Loucy (cell line): Measurements from ENCODE around the gene RNF135.
A peak's percentile ranks its signal among the peaks of the same experiment; 100 is the strongest.

ENCODE experiments used
- H2AFZ ChIP-seq: fragments of 200-600 bp; sonication (generic); 2 replicates; pipeline ENCODE4 v1.6.0; 2016; ENCODE audit warnings: antibody characterized with exemption, mild to moderate bottlenecking, low read length, moderate library complexity
- H3F3A ChIP-seq: fragments of 200-600 bp; 2 replicates; pipeline ENCODE4 v1.6.0; 2016; ENCODE audit warnings: antibody characterized with exemption, low read depth, mild to moderate bottlenecking
- H3K27me3 ChIP-seq: fragments of 200-600 bp; sonication (generic); 2 replicates; pipeline ENCODE4 v1.6.1; 2014; ENCODE audit warnings: low read length, mild to moderate bottlenecking; ENCODE audit not compliant: insufficient read depth, poor library complexity, severe bottlenecking
- H3K36me3 ChIP-seq: fragments of 200-600 bp; sonication (generic); 2 replicates; pipeline ENCODE4 v1.6.1; 2016; ENCODE audit warnings: low read length; ENCODE audit not compliant: insufficient read depth
- H3K4me1 ChIP-seq: fragments of 200-600 bp; sonication (generic); 2 replicates; pipeline ENCODE4 v1.5.1; 2014; ENCODE audit warnings: low read length, mild to moderate bottlenecking; ENCODE audit not compliant: insufficient read depth, poor library complexity, severe bottlenecking
- H3K4me2 ChIP-seq: fragments of 200-600 bp; sonication (generic); 2 replicates; pipeline ENCODE4 v1.6.0; 2014; ENCODE audit warnings: antibody characterized with exemption, low read length, low read depth, mild to moderate bottlenecking; ENCODE audit not compliant: poor library complexity, severe bottlenecking
- H3K4me3 ChIP-seq: fragments of 200-600 bp; sonication (generic); 2 replicates; pipeline ENCODE4 v1.5.1; 2014; ENCODE audit warnings: low read length, mild to moderate bottlenecking, mixed read lengths; ENCODE audit not compliant: poor library complexity, severe bottlenecking
- H3K79me2 ChIP-seq: fragments of 200-600 bp; sonication (generic); 2 replicates; pipeline ENCODE4 v1.6.1; 2014; ENCODE audit warnings: low read length; ENCODE audit not compliant: insufficient read depth
- H3K9ac ChIP-seq: fragments of 200-600 bp; sonication (generic); 2 replicates; pipeline ENCODE4 v1.6.0; 2014; ENCODE audit warnings: mild to moderate bottlenecking, low read depth, low read length, moderate library complexity; ENCODE audit not compliant: poor library complexity, severe bottlenecking
- H3K9me2 ChIP-seq: fragments of 200-600 bp; sonication (generic); replicated peaks from 2 replicates; pipeline ENCODE4 v1.6.1; 2016; ENCODE audit warnings: low read depth, low read length, mixed read lengths
- H3K9me3 ChIP-seq: fragments of 200-600 bp; sonication (generic); 2 replicates; pipeline ENCODE4 v1.6.1; 2014; ENCODE audit warnings: mild to moderate bottlenecking, antibody characterized with exemption, low read length, low read depth; ENCODE audit not compliant: insufficient read depth
- H4K20me1 ChIP-seq: fragments of 200-600 bp; sonication (generic); 2 replicates; pipeline ENCODE4 v1.6.0; 2014; ENCODE audit warnings: antibody characterized with exemption, low read length, mild to moderate bottlenecking; ENCODE audit not compliant: insufficient read depth, poor library complexity, severe bottlenecking
- CTCF ChIP-seq: fragments of 200-600 bp; sonication (generic); conservative IDR thresholded peaks from 2 replicates; pipeline ENCODE4 v1.5.1; 2014; ENCODE audit warnings: mild to moderate bottlenecking, antibody characterized with exemption, low read length
- EZH2phosphoT487 ChIP-seq: fragments of 200-600 bp; IDR thresholded peaks from 2 replicates; pipeline ENCODE4 v1.6.1; 2018; ENCODE audit warnings: antibody characterized with exemption, mild to moderate bottlenecking, moderate library complexity, borderline replicate concordance

The RNF135 gene, protein sequence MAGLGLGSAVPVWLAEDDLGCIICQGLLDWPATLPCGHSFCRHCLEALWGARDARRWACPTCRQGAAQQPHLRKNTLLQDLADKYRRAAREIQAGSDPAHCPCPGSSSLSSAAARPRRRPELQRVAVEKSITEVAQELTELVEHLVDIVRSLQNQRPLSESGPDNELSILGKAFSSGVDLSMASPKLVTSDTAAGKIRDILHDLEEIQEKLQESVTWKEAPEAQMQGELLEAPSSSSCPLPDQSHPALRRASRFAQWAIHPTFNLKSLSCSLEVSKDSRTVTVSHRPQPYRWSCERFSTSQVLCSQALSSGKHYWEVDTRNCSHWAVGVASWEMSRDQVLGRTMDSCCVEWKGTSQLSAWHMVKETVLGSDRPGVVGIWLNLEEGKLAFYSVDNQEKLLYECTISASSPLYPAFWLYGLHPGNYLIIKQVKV

GRCh38 chr17:30970831-30971567 is at the start of gene RNF135:
TSS of gene RNF135 (plus strand) at chr17:30971039. CDS start at chr17:30971074, 35 bp downstream.
- Histone ChIP-seq H3K4me3 (peak within 1 kb of the TSS; percentile 85), H3K4me2 (peak within 1 kb of the TSS; percentile 92), H4K20me1 (no peaks in the 10 kb centered on the region), H3K27me3 (no peaks in the 10 kb centered on the region), H3K4me1 (peaks cover 17% of the 10 kb centered on the region), H2AFZ (peak within 1 kb of the TSS; percentile 99), H3K36me3 (no peaks in the 10 kb centered on the region), H3K9me2 (no peaks in the 10 kb centered on the region), H3K9me3 (no peaks in the 10 kb centered on the region), H3K79me2 (peaks cover 23% of the 10 kb centered on the region), H3K9ac (peak within 1 kb of the TSS; percentile 87), H3F3A (no peaks in the 10 kb centered on the region)
- TF ChIP-seq CTCF, result peak; percentile 22; the same call in 1 of the 2 replicates
- TF ChIP-seq EZH2phosphoT487, result no peak

GRCh38 chr17:30921544-30922196 is 49.2 kb upstream of the RNF135 start, which contains the start of gene ADAP2:
TSS of gene ADAP2 (plus strand) at chr17:30921945. CDS start at chr17:30922015, 70 bp downstream.
- Histone ChIP-seq H3K9me2 (no peaks in the 10 kb centered on the region), H3K4me3 (no peak within 1 kb of the TSS), H3K79me2 (no peaks in the 10 kb centered on the region), H3K9me3 (no peaks in the 10 kb centered on the region), H3K4me2 (no peak within 1 kb of the TSS), H3K4me1 (no peaks in the 10 kb centered on the region), H2AFZ (no peak within 1 kb of the TSS), H3K36me3 (no peaks in the 10 kb centered on the region), H3K9ac (no peak within 1 kb of the TSS), H3F3A (no peaks in the 10 kb centered on the region), H4K20me1 (no peaks in the 10 kb centered on the region), H3K27me3 (no peaks in the 10 kb centered on the region)
- no peak for TF ChIP-seq EZH2phosphoT487
- TF ChIP-seq CTCF, result no peak

GRCh38 chr17:30922235-30923030 is 48.4 kb upstream of the RNF135 start:
- no peak overlapping the region for H3K9ac ChIP-seq
- H2AFZ ChIP-seq, result no peak overlapping the region
- H3K79me2 ChIP-seq, result no peaks in the 10 kb centered on the region
- H3K27me3 ChIP-seq, result no peaks in the 10 kb centered on the region
- no peaks in the 10 kb centered on the region for H3F3A ChIP-seq
- no peaks in the 10 kb centered on the region for H3K4me1 ChIP-seq
- no peaks in the 10 kb centered on the region for H4K20me1 ChIP-seq
- no peak overlapping the region for H3K4me2 ChIP-seq
- no peaks in the 10 kb centered on the region for H3K9me2 ChIP-seq
- H3K4me3 ChIP-seq, result no peak overlapping the region
- H3K36me3 ChIP-seq, result no peaks in the 10 kb centered on the region
- TF ChIP-seq CTCF (no peak), EZH2phosphoT487 (no peak)
- no peaks in the 10 kb centered on the region for H3K9me3 ChIP-seq
